Suppressor macrophage (primary cell): ENCODE measurements around the gene TSPAN1.
A peak's percentile ranks its signal among the peaks of the same experiment; 100 is the strongest.

Source experiments
- DNase-seq, 4 experiments: peaks; one replicate each; pipeline ENCODE4 v3.0.0-alpha.2; 2020 to 2022

The TSPAN1 gene

GRCh38 chr1:46188295-46189030 is 13.6 kb downstream of the TSPAN1 start:
- no peak for DNase-seq

- DNase-seq = no peak
These were observed 15.7 kb downstream of the TSPAN1 start for GRCh38 chr1:46190539-46190938.

- no peak for DNase-seq
These were observed 16.3 kb downstream of the TSPAN1 start for GRCh38 chr1:46191033-46191701.

GRCh38 chr1:46192171-46192570 is 17.3 kb downstream of the TSPAN1 start:
- no peak for DNase-seq

GRCh38 chr1:46193285-46193684 is 18.4 kb downstream of the TSPAN1 start:
- DNase-seq = no peak

GRCh38 chr1:46193984-46194570 is 19.2 kb downstream of the TSPAN1 start:
- DNase-seq = no peak

- no peak for DNase-seq
These were observed 19.8 kb downstream of the TSPAN1 start for GRCh38 chr1:46194641-46195193.

GRCh38 chr1:46196609-46197008 is 21.7 kb downstream of the TSPAN1 start:
- DNase-seq = no peak

- DNase-seq = no peak
These were observed 22.7 kb downstream of the TSPAN1 start for GRCh38 chr1:46197560-46197963.

- peak; percentile 75 to 93 (median 82) for DNase-seq
These were observed 23.3 kb downstream of the TSPAN1 start, which contains the start of gene POMGNT1 for GRCh38 chr1:46197964-46198811. Gene POMGNT1, minus strand, starts transcription at chr1:46198434. Its CDS starts 613 bp downstream, at chr1:46197821.

- no peak for DNase-seq
These were observed 24.4 kb downstream of the TSPAN1 start for GRCh38 chr1:46199233-46199749.

GRCh38 chr1:46203738-46204405 is 29.0 kb downstream of the TSPAN1 start:
- no peak for DNase-seq

- DNase-seq = peak in 2 of 4 experiments; percentile 15 to 53
These were observed 29.5 kb downstream of the TSPAN1 start for GRCh38 chr1:46204406-46204742.

GRCh38 chr1:46205141-46205540 is 30.3 kb downstream of the TSPAN1 start:
- DNase-seq = no peak

- DNase-seq = peak in 2 of 4 experiments; percentile 13 to 29
These were observed 30.9 kb downstream of the TSPAN1 start for GRCh38 chr1:46205791-46206190.

GRCh38 chr1:46206399-46206798 is 31.5 kb downstream of the TSPAN1 start:
- no peak for DNase-seq

- no peak for DNase-seq
These were observed 35.7 kb downstream of the TSPAN1 start for GRCh38 chr1:46210561-46210960.

GRCh38 chr1:46211051-46211450 is 36.2 kb downstream of the TSPAN1 start:
- DNase-seq = no peak

GRCh38 chr1:46215504-46215903 is 40.6 kb downstream of the TSPAN1 start:
- no peak for DNase-seq

- DNase-seq = no peak
These were observed 43.6 kb downstream of the TSPAN1 start for GRCh38 chr1:46218443-46218842.
